Panc1 (cell line): Measurements from ENCODE around the gene ATPAF2.

Experiments
- POLR2AphosphoS5 ChIP-seq: IDR thresholded peaks from 2 replicates; pipeline ENCODE4 v1.6.1; 2012; ENCODE audit warnings: mild to moderate bottlenecking, low read depth, low read length, moderate library complexity
- SIN3A ChIP-seq: IDR thresholded peaks from 2 replicates; pipeline ENCODE4 v1.6.1; 2012; ENCODE audit warnings: low read depth, mild to moderate bottlenecking, low read length, moderate library complexity, borderline replicate concordance; ENCODE audit not compliant: insufficient read depth
- TCF7L2 ChIP-seq: IDR thresholded peaks from 2 replicates; pipeline ENCODE4 v1.6.1; 2011; ENCODE audit warnings: mild to moderate bottlenecking, low read depth, low read length, inconsistent platforms
- TF ChIP-seq, protein P1 (sequence below): fragments of 450-650 bp; IDR thresholded peaks from 2 replicates; pipeline ENCODE4 v1.5.1; 2017; ENCODE audit warnings: mild to moderate bottlenecking
- TF ChIP-seq, protein P2 (sequence below), 2 experiments: IDR thresholded peaks; 2 replicates each; pipeline ENCODE4 v1.6.1; 2011 to 2012; ENCODE audit warnings: low read depth in 2 of 2, control low read depth in 1 of 2, low read length in 1 of 2, mild to moderate bottlenecking in 1 of 2, moderate library complexity in 1 of 2; ENCODE audit not compliant: insufficient read depth in 1 of 2

DNA sequence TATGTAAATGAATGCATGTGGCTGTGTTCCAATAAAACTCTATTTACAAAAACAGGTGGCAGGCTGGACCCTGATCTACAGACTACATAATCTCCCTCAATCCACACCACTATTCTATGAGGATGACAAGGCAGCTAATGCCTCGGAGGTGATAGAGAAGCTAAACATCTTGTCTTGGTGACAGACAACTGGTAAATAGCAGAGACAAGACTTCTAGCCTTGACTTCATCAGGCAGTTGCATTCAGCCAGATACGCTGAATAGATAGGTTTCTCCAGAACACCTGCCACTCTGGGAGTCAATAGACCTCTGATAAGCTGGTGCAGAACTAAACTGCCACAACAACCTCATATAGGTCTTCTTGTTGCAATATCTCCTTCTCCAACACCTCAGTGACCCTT, 3.3 kb downstream of the ATPAF2 start:
- TF ChIP-seq, protein P1, sequence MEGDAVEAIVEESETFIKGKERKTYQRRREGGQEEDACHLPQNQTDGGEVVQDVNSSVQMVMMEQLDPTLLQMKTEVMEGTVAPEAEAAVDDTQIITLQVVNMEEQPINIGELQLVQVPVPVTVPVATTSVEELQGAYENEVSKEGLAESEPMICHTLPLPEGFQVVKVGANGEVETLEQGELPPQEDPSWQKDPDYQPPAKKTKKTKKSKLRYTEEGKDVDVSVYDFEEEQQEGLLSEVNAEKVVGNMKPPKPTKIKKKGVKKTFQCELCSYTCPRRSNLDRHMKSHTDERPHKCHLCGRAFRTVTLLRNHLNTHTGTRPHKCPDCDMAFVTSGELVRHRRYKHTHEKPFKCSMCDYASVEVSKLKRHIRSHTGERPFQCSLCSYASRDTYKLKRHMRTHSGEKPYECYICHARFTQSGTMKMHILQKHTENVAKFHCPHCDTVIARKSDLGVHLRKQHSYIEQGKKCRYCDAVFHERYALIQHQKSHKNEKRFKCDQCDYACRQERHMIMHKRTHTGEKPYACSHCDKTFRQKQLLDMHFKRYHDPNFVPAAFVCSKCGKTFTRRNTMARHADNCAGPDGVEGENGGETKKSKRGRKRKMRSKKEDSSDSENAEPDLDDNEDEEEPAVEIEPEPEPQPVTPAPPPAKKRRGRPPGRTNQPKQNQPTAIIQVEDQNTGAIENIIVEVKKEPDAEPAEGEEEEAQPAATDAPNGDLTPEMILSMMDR: no peak
- TF ChIP-seq SIN3A (no peak), POLR2AphosphoS5 (no peak), TCF7L2 (no peak)
- TF ChIP-seq, protein P2, sequence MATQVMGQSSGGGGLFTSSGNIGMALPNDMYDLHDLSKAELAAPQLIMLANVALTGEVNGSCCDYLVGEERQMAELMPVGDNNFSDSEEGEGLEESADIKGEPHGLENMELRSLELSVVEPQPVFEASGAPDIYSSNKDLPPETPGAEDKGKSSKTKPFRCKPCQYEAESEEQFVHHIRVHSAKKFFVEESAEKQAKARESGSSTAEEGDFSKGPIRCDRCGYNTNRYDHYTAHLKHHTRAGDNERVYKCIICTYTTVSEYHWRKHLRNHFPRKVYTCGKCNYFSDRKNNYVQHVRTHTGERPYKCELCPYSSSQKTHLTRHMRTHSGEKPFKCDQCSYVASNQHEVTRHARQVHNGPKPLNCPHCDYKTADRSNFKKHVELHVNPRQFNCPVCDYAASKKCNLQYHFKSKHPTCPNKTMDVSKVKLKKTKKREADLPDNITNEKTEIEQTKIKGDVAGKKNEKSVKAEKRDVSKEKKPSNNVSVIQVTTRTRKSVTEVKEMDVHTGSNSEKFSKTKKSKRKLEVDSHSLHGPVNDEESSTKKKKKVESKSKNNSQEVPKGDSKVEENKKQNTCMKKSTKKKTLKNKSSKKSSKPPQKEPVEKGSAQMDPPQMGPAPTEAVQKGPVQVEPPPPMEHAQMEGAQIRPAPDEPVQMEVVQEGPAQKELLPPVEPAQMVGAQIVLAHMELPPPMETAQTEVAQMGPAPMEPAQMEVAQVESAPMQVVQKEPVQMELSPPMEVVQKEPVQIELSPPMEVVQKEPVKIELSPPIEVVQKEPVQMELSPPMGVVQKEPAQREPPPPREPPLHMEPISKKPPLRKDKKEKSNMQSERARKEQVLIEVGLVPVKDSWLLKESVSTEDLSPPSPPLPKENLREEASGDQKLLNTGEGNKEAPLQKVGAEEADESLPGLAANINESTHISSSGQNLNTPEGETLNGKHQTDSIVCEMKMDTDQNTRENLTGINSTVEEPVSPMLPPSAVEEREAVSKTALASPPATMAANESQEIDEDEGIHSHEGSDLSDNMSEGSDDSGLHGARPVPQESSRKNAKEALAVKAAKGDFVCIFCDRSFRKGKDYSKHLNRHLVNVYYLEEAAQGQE (IDR thresholded peaks at IDR 0.05; ENCODE audit: insufficient read depth in 1 of 2, low read depth in 2 of 2, low read length in 1 of 2): no peak
